ENCODE data around the gene GPR141. TPM values are rescaled to one million over a fixed set of nuclear protein-coding genes. Genes with fewer than 3 reads are reported as not detected.

GPR141 gene
- total RNA-seq, 2 experiments from 2014 or later: not detected

GRCh38 chr7:37759526-37759925 lies 76.0 kb downstream of the GPR141 start:
- no TSS peak for BruUV-seq (replicated peaks)
- Histone ChIP-seq H3K36me3 (ENCODE audit: insufficient read depth, low read length) (no peaks in the 10 kb centered on the region), H3K4me3 (ENCODE audit: low read depth, low read length, poor library complexity, severe bottlenecking) (no peak overlapping the region), H2AFZ (ENCODE audit: low read length) (no peak overlapping the region), H4K20me1 (ENCODE audit: insufficient read depth, low read length) (no peaks in the 10 kb centered on the region), H3K9me2 (ENCODE audit: insufficient read depth, low read length) (no peaks in the 10 kb centered on the region), H3K27ac (ENCODE audit: low read depth, low read length, poor library complexity, severe bottlenecking) (no peak overlapping the region), H3K9me3 (ENCODE audit: low read length) (no peaks in the 10 kb centered on the region), H3K4me2 (ENCODE audit: low read length) (no peak overlapping the region), H3K79me2 (ENCODE audit: insufficient read depth, low read depth, low read length) (no peaks in the 10 kb centered on the region), H3K4me1 (ENCODE audit: insufficient read depth, low read length, poor library complexity, severe bottlenecking) (no peaks in the 10 kb centered on the region)
- ChIA-PET CTCF (ENCODE audit: unreplicated experiment) (no interaction called here), POLR2A (interaction anchor here (0.6 kb wide), 1 partner anchor 193 kb away, joined by 3 read pairs; no protein-coding TSS in a partner anchor)
- intact Hi-C loops (cut with micrococcal nuclease; ENCODE audit: unreplicated experiment): no loop called here
- TF ChIP-seq EZH2phosphoT487 (IDR thresholded peaks at IDR 0.05; ENCODE audit: borderline replicate concordance, low read depth, low read length): no peak
- no peak for TF ChIP-seq CTCF (conservative IDR thresholded peaks at IDR 0.05; ENCODE audit: low read length)
- DNase-seq (ENCODE audit: low spot score): no peak

GRCh38 chr7:37765421-37765829 lies 81.9 kb downstream of the GPR141 start:
- DNase-seq (ENCODE audit: low spot score): no peak
- H3K9me3 ChIP-seq (ENCODE audit: low read length): no peaks in the 10 kb centered on the region
- H3K9me2 ChIP-seq (ENCODE audit: insufficient read depth, low read length): no peaks in the 10 kb centered on the region
- H2AFZ ChIP-seq (ENCODE audit: low read length): no peak overlapping the region
- H3K4me2 ChIP-seq (ENCODE audit: low read length): no peak overlapping the region
- no peaks in the 10 kb centered on the region for H3K36me3 ChIP-seq (ENCODE audit: insufficient read depth, low read length)
- POLR2A ChIA-PET: no interaction called here
- TF ChIP-seq EZH2phosphoT487 (IDR thresholded peaks at IDR 0.05; ENCODE audit: borderline replicate concordance, low read depth, low read length) (no peak), CTCF (conservative IDR thresholded peaks at IDR 0.05; ENCODE audit: low read length) (no peak)
- CTCF ChIA-PET (ENCODE audit: unreplicated experiment): no interaction called here
- intact Hi-C loops (cut with micrococcal nuclease; ENCODE audit: unreplicated experiment): no loop called here
- H4K20me1 ChIP-seq (ENCODE audit: insufficient read depth, low read length): no peaks in the 10 kb centered on the region
- no peaks in the 10 kb centered on the region for H3K79me2 ChIP-seq (ENCODE audit: insufficient read depth, low read depth, low read length)
- H3K4me3 ChIP-seq (ENCODE audit: low read depth, low read length, poor library complexity, severe bottlenecking): no peak overlapping the region
- H3K4me1 ChIP-seq (ENCODE audit: insufficient read depth, low read length, poor library complexity, severe bottlenecking): no peaks in the 10 kb centered on the region
- no peak overlapping the region for H3K27ac ChIP-seq (ENCODE audit: low read depth, low read length, poor library complexity, severe bottlenecking)
- no TSS peak for BruUV-seq (replicated peaks)

- Histone ChIP-seq H3K36me3 (ENCODE audit: insufficient read depth, low read length) (no peaks in the 10 kb centered on the region), H3K4me2 (ENCODE audit: low read length) (no peak overlapping the region), H4K20me1 (ENCODE audit: insufficient read depth, low read length) (no peaks in the 10 kb centered on the region), H3K4me1 (ENCODE audit: insufficient read depth, low read length, poor library complexity, severe bottlenecking) (no peaks in the 10 kb centered on the region), H3K9me2 (ENCODE audit: insufficient read depth, low read length) (no peaks in the 10 kb centered on the region), H3K79me2 (ENCODE audit: insufficient read depth, low read depth, low read length) (no peaks in the 10 kb centered on the region), H3K9me3 (ENCODE audit: low read length) (no peaks in the 10 kb centered on the region), H3K4me3 (ENCODE audit: low read depth, low read length, poor library complexity, severe bottlenecking) (no peak overlapping the region), H3K27ac (ENCODE audit: low read depth, low read length, poor library complexity, severe bottlenecking) (no peak overlapping the region), H2AFZ (ENCODE audit: low read length) (no peak overlapping the region)
- no TSS peak for BruUV-seq (replicated peaks)
- ChIA-PET POLR2A (no interaction called here), CTCF (ENCODE audit: unreplicated experiment) (no interaction called here)
- TF ChIP-seq EZH2phosphoT487 (IDR thresholded peaks at IDR 0.05; ENCODE audit: borderline replicate concordance, low read depth, low read length) (no peak), CTCF (conservative IDR thresholded peaks at IDR 0.05; ENCODE audit: low read length) (no peak)
- intact Hi-C loops (cut with micrococcal nuclease; ENCODE audit: unreplicated experiment): no loop called here
- DNase-seq (ENCODE audit: low spot score): no peak
Measured at GRCh38 chr7:37765872-37766525, 82.4 kb downstream of the GPR141 start.
